Measurements from ENCODE around the gene AKAP6. TPM values are rescaled to one million over a fixed set of nuclear protein-coding genes. Genes with fewer than 3 reads are reported as not detected.

Gene AKAP6
- total RNA-seq, 1 experiment from 2014 or later = 1.9 TPM

DNA sequence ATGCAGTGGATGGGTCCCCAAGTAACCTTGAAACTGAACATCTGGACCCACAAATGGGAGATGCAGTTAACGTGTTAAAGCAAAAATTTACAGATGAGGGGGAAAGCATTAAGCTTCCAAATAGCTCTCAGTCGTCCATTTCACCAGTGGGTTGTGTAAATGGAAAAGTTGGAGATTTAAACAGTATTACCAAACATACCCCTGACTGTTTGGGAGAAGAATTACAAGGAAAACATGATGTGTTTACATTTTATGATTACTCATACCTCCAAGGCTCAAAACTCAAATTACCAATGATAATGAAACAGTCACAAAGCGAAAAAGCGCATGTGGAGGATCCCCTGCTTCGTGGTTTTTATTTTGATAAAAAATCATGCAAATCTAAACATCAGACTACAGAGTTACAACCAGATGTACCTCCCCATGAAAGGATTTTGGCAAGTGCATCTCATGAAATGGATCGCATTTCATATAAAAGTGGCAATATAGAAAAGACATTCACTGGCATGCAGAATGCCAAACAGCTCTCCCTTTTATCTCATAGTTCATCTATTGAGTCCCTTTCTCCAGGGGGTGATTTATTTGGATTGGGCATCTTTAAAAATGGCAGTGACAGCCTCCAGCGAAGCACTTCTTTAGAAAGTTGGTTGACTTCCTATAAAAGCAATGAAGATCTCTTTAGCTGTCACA lies 493.0 kb downstream of the AKAP6 start (continued):
- TF ChIP-seq, protein P1, sequence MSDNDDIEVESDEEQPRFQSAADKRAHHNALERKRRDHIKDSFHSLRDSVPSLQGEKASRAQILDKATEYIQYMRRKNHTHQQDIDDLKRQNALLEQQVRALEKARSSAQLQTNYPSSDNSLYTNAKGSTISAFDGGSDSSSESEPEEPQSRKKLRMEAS (IDR thresholded peaks at IDR 0.05) = no peak
- TF ChIP-seq EGR1 (IDR thresholded peaks at IDR 0.05; ENCODE audit: low read depth) (no peak), EZH2 (IDR thresholded peaks at IDR 0.05) (no peak), ZNF274 (IDR thresholded peaks at IDR 0.05; ENCODE audit: low read depth, low read length) (no peak), SRF (IDR thresholded peaks at IDR 0.05; ENCODE audit: low read depth) (no peak), ELF1 (IDR thresholded peaks at IDR 0.05; ENCODE audit: borderline replicate concordance, low read depth) (no peak), CBX3 (IDR thresholded peaks at IDR 0.05; ENCODE audit: low read depth) (no peak), SP1 (IDR thresholded peaks at IDR 0.05; ENCODE audit: low read depth) (no peak)

DNA sequence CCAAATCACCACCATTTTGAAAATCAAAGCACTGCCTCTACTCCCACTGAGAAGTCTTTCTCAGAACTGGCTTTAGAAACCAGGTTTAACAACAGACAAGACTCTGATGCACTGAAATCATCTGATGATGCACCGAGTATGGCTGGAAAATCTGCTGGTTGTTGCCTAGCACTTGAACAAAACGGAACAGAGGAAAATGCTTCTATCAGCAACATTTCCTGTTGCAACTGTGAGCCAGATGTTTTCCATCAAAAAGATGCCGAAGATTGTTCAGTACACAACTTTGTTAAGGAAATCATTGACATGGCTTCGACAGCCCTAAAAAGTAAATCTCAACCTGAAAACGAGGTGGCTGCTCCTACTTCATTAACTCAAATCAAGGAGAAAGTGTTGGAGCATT lies 494.6 kb downstream of the AKAP6 start:
- no peaks in the 10 kb centered on the region for H3K36me3 ChIP-seq (ENCODE audit: control insufficient read depth in 1 of 2, insufficient read depth in 2 of 2, low read length in 2 of 2)
- H3K4me1 ChIP-seq (ENCODE audit: control insufficient read depth in 1 of 2, insufficient read depth in 2 of 2, low read length in 2 of 2) = no peaks in the 10 kb centered on the region
- H3K79me2 ChIP-seq (ENCODE audit: insufficient read depth, low read length) = no peaks in the 10 kb centered on the region
- H3K9me2 ChIP-seq (ENCODE audit: insufficient read depth) = no peaks in the 10 kb centered on the region
- ChIA-PET CTCF (no interaction called here), RAD21 (ENCODE audit: low non-redundant PET in 1 of 2, low total read pairs in 2 of 2, uncharacterized antibody in 2 of 2, unreplicated experiment in 2 of 2) (no interaction called here), POLR2A (no interaction called here)
- no peaks in the 10 kb centered on the region; the same call in none of the 2 replicates for H3K27me3 ChIP-seq (ENCODE audit: insufficient read depth, low read length)
- intact Hi-C loops (cut with micrococcal nuclease) = no loop called here
- no peak overlapping the region for H3K4me3 ChIP-seq (replicated peaks in 1 of 2; ENCODE audit: low read depth in 1 of 2, low read length in 2 of 2)
- TF ChIP-seq POLR2AphosphoS5 (IDR thresholded peaks at IDR 0.05; ENCODE audit: low read depth, low read length) (no peak), ELF1 (IDR thresholded peaks at IDR 0.05; ENCODE audit: borderline replicate concordance, low read depth) (no peak), SP1 (IDR thresholded peaks at IDR 0.05; ENCODE audit: low read depth) (no peak), EZH2 (IDR thresholded peaks at IDR 0.05) (no peak), EZH2phosphoT487 (IDR thresholded peaks at IDR 0.05; ENCODE audit: borderline replicate concordance) (no peak), SRF (IDR thresholded peaks at IDR 0.05; ENCODE audit: low read depth) (no peak), CEBPB (IDR thresholded peaks at IDR 0.05; ENCODE audit: low read depth) (no peak), TCF7L2 (IDR thresholded peaks at IDR 0.05; ENCODE audit: borderline replicate concordance, extremely low read depth, insufficient read depth, insufficient read length) (no peak), POLR2A (IDR thresholded peaks at IDR 0.05; ENCODE audit: borderline replicate concordance, extremely low read depth, insufficient read depth, insufficient read length) (no peak), JUND (IDR thresholded peaks at IDR 0.05) (no peak), ZNF274 (IDR thresholded peaks at IDR 0.05; ENCODE audit: low read depth, low read length) (no peak), YY1 (IDR thresholded peaks at IDR 0.05; ENCODE audit: extremely low read depth, insufficient replicate concordance, low read depth, low read length) (no peak), CBX3 (IDR thresholded peaks at IDR 0.05; ENCODE audit: low read depth) (no peak)
- TF ChIP-seq, protein P2, sequence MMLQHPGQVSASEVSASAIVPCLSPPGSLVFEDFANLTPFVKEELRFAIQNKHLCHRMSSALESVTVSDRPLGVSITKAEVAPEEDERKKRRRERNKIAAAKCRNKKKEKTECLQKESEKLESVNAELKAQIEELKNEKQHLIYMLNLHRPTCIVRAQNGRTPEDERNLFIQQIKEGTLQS (IDR thresholded peaks at IDR 0.05) = no peak
- TF ChIP-seq, protein P1 (IDR thresholded peaks at IDR 0.05) = no peak
- TF ChIP-seq, protein P3, sequence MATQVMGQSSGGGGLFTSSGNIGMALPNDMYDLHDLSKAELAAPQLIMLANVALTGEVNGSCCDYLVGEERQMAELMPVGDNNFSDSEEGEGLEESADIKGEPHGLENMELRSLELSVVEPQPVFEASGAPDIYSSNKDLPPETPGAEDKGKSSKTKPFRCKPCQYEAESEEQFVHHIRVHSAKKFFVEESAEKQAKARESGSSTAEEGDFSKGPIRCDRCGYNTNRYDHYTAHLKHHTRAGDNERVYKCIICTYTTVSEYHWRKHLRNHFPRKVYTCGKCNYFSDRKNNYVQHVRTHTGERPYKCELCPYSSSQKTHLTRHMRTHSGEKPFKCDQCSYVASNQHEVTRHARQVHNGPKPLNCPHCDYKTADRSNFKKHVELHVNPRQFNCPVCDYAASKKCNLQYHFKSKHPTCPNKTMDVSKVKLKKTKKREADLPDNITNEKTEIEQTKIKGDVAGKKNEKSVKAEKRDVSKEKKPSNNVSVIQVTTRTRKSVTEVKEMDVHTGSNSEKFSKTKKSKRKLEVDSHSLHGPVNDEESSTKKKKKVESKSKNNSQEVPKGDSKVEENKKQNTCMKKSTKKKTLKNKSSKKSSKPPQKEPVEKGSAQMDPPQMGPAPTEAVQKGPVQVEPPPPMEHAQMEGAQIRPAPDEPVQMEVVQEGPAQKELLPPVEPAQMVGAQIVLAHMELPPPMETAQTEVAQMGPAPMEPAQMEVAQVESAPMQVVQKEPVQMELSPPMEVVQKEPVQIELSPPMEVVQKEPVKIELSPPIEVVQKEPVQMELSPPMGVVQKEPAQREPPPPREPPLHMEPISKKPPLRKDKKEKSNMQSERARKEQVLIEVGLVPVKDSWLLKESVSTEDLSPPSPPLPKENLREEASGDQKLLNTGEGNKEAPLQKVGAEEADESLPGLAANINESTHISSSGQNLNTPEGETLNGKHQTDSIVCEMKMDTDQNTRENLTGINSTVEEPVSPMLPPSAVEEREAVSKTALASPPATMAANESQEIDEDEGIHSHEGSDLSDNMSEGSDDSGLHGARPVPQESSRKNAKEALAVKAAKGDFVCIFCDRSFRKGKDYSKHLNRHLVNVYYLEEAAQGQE (IDR thresholded peaks at IDR 0.05; ENCODE audit: low read depth) = no peak
- no peak overlapping the region for H3K27ac ChIP-seq (ENCODE audit: low read depth, low read length)
- H3K9me3 ChIP-seq (ENCODE audit: control insufficient read depth in 1 of 2, insufficient read depth in 1 of 2, low read depth in 1 of 2, low read length in 2 of 2) = no peaks in the 10 kb centered on the region
- ATAC-seq (no peak), DNase-seq (ENCODE audit: low read depth, low spot score) (no peak)
- H3K9ac ChIP-seq (ENCODE audit: low read length) = no peak overlapping the region
- H4K20me1 ChIP-seq (ENCODE audit: insufficient read depth) = no peaks in the 10 kb centered on the region
- no peak overlapping the region for H2AFZ ChIP-seq (ENCODE audit: low read depth, low read length, poor library complexity, severe bottlenecking)
- no TSS peak for BruUV-seq (replicated peaks)
- H3K4me2 ChIP-seq (ENCODE audit: low read length) = no peak overlapping the region
